ENCODE results near the gene TBC1D22A.

Gene TBC1D22A

GRCh38 chr22:46761017-46761416, 1.4 kb upstream of the TBC1D22A start:
- H3K4me3 ChIP-seq (ENCODE audit: low read depth, low read length), result peak overlapping the region; percentile 98
- TF ChIP-seq CTCF (IDR thresholded peaks at IDR 0.05; ENCODE audit: low read depth, low read length), result no peak

GRCh38 chr22:46761539-46762237, 762 bp upstream of the TBC1D22A start:
- TF ChIP-seq CTCF (IDR thresholded peaks at IDR 0.05; ENCODE audit: low read depth, low read length), result no peak
- H3K4me3 ChIP-seq (ENCODE audit: low read depth, low read length), result peak overlapping the region; percentile 98

- no peak for TF ChIP-seq CTCF (IDR thresholded peaks at IDR 0.05; ENCODE audit: low read depth, low read length)
- peak overlapping the region; percentile 98 for H3K4me3 ChIP-seq (ENCODE audit: low read depth, low read length)
Measured at GRCh38 chr22:46763051-46763705, 728 bp downstream of the TBC1D22A start.

GRCh38 chr22:46764140-46764680, 1.8 kb downstream of the TBC1D22A start:
- no peak for TF ChIP-seq CTCF (IDR thresholded peaks at IDR 0.05; ENCODE audit: low read depth, low read length)
- H3K4me3 ChIP-seq (ENCODE audit: low read depth, low read length), result no peak overlapping the region

GRCh38 chr22:46764779-46765485, 2.5 kb downstream of the TBC1D22A start:
- TF ChIP-seq CTCF (IDR thresholded peaks at IDR 0.05; ENCODE audit: low read depth, low read length), result no peak
- no peak overlapping the region for H3K4me3 ChIP-seq (ENCODE audit: low read depth, low read length)

- no peak for TF ChIP-seq CTCF (IDR thresholded peaks at IDR 0.05; ENCODE audit: low read depth, low read length)
- H3K4me3 ChIP-seq (ENCODE audit: low read depth, low read length), result no peak overlapping the region
Measured at GRCh38 chr22:46766611-46767010, 4.2 kb downstream of the TBC1D22A start.

Measured in WI38 (cell line).